GM12801 (cell line): ENCODE measurements around the gene BAG1.

ENCODE experiments used
- CTCF ChIP-seq: IDR thresholded peaks from one replicate; pipeline ENCODE4 v1.5.1; 2011; ENCODE audit warnings: control low read depth; ENCODE audit not compliant: insufficient read length; ENCODE audit errors: extremely low read depth

Gene BAG1

GRCh38 chr9:33250458-33250995, 14.0 kb downstream of the BAG1 start:
- TF ChIP-seq CTCF = no peak

DNA sequence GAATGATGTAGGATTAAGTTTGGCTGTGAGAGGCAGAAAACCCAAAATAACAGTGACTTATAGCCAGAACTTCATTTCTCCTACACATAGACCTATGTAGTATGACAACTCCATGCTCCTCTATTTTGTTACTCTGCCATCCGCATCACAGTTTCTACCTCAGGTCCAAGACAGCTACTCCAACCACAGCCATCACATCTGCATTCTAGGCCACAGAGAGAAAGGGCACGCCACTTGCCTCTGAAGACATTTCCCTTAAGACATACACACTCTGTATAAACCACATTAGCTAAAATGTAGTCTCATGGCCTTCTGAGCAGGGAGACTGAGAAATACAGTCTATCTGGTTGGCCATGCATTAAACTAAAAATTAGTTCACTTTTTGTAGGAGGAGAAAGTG, 14.5 kb downstream of the BAG1 start:
- TF ChIP-seq CTCF = no peak

GRCh38 chr9:33249087-33249658, 15.3 kb downstream of the BAG1 start:
- TF ChIP-seq CTCF = no peak

DNA sequence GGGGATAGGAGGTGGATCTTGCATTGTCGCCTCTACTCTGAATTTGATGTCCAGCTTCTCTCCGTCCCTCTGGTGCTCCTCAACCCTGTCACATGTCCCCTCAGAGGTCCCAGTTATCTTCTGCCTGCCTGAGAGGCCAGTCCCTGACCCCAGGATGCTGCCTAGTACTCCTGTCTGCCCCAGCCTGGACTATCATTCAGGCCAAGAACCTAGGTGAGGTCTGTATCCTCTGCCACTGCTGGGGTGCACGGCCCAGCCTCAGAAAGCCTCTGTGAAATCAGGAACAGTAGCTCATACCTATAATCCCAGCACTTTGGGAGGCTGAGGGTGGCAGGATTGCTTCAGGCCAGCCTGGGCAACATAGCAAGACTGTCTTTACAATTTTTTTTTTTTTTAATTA, 15.9 kb downstream of the BAG1 start:
- no peak for TF ChIP-seq CTCF

DNA sequence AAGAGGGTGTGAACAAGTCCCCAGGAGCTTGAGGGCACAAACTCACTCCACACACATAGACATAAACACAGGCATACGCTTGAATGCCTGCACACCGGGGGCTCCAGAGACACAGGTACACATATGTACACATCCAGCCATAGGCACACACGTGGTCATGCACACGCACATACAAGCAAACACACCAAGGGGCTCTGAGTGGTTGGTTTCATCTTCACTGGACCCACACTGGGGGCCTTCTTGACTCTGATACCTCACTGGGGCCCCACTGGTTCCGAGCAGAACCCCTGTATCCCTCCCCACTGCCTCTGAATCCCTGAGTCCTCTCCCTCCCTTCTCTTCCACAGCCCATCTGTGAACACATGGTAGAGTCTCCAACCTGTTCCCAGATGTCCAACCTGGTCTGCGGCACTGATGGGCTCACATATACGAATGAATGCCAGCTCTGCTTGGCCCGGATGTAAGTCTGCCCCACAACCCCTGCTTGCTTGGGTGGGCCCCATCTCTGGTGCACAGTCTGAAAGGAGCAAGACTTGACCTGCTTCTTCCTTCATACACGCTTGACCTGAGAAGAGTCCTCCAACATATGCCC, 18.1 kb downstream of the BAG1 start:
- TF ChIP-seq CTCF = no peak

DNA sequence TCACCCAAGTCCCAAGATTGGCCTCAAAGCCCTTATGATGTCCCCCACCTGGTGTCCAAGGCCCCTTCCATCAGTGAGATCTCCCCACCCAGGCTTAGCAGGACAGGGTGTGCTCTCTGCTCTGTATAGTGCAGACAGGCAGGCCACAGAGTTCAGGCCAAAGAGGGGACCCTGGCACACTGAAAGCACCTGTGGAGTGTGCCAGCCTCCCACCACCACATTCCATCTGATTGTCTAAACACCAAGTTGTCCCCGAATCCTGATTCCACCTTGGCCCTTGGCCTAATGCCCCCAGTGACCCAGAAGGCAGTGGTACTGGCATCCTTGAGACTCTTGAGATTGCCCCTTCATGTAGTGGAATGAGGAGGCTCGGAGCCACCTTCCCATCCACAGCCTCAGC, 19.2 kb downstream of the BAG1 start:
- TF ChIP-seq CTCF = no peak

DNA sequence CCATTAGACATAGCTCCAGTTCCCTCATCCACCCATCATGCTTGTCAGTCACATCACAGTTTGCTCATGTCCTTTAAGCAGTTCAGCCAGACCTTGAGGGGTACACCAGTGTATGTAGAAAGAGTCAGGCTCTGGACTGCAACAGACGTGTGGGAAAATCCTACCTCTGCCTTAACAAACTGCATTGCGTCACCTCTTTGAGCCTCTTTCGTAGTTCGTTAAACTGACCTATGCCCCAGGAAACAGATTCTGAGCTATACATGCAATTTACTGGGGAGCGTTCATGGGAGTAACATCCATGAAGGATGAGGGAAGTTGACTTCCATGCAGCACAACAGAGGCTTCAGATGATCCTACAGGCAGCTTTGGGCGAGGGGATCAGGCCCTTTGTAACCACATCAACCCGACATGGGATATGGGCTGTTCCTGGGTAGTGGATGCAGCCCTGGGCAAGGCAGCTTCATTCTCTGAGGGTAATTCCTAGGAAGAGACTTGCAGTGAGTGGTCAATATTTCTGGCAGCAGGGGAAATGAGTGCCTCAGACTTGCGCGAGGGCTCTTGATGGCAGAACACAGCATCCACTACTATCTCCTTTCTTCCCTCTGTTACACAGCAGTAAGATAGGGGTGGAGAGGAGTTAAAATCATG, 20.2 kb downstream of the BAG1 start:
- no peak for TF ChIP-seq CTCF
